ENCODE data around the gene RCAN2. TPM values are rescaled to one million over a fixed set of nuclear protein-coding genes. Genes with fewer than 3 reads are reported as not detected.

The RCAN2 gene
- total RNA-seq, 1 experiment from 2014 or later: 0.86 TPM

DNA sequence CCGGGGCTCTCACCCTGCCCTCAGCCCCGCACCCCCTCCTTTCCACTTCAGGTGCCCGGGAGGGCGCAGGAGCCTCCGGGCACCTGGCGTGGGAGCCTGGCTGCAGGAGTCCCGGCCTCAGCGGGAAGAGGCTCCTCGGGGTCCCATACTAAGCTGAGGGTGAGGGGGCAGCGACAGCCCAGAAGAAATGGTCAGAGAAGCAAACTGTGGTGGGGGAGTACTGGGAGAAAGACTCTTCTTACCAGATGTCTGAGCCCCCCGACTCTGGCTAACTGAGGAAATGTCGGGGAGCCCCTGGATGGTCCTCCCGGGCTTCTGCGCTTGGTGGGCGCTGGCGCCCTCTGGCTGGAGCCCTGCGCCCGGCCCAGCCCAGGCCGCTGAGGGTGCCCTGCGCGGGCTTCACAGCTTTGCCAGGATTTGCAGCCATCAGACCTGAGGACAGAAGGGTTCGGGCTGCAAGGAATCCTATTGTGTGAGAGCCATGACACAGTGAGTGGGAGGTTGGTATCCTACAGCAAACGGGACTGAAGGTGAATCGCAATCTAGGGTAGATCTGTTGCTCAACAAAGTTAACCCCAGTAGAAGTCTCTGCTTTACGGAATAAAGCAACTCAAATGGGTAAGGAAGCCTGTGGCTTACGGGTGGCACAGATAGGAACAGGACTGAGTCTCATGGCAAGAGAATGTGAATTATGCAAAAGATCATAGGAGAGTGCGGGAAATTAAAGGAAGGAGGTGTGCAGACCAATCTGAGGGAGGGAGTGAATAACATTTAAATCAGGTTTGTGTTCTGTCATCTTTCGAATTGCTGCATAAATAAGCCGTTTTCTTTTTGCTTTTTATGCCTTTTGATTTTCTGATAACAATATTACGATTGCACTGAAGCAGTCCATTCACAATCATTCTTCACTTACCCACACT, 639 bp upstream of the RCAN2 start:
- DNase-seq (ENCODE audit: low read depth): peak; percentile 20

DNA sequence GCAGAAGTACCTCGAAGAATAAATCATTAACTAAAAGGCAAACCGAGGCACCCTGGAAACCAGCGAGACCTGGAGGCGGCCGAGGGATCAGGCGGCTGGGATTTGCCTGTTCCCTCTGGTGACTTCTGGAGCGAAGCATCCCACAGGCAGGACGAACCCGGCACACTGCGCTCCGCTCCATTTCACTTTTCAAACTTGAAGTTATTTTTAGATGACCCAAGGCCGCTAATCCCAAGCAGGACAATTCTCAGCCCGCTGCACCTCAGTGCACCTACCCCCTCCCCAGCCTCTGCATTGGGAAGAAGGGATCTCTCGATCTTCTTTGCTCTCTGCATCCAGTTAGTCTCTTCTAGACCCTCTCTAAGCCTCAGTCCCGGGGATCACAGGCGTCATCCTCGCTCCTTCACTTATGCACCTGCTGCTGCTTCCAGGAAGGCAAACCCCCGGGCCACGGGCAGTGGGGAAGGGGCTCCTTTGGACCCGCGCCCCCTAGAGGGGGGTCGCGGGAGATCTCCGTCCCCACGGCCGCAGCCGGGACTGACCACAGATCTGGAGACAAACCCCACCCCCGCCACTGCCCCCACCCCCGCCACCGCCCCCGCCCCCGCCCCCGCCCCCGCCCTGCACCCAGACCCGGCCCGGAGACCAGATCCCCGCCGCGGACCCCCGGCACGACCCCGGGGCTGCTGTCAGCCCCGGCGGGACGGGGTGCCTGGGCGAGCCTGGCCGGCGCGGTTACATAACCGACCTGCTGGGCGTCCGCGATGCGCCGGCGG, 636 bp downstream of the RCAN2 start:
- no peak for DNase-seq (ENCODE audit: low read depth)

GRCh38 chr6:46486181-46486580, 5.1 kb downstream of the RCAN2 start:
- no peak for DNase-seq (ENCODE audit: low read depth)

DNA sequence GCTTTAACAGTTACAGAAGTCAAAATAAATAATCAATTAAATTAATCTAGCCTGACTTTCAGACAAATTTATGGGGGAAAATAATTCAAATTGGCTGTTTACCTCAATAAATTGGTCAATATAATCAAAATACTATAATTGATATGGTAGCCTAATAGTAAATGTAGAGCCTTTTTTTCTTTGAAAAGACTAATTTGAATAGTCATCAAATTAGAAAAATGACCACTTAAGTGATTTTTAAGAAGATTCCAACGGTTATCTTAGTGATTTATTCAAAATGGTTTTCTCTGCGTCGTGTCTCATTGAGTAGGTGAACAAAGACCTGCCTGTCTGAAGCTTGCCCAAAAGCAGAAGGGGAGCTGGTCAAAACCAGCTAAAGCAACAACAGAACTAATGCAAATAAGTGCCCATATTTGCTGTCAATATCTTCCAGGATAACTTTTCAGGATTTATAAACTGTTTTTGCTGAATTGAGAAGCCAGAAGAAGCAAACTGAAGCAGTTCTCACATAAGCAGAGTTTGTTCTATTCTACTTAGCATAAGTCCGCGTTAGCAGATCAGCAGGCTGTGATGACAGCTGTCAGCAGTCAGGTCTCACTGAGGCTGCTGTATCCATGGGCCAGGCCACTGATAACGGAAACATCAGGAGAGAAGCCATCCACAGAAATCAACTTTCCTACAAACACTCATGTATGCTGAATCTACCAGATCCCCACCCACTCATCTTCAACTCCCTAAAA, 7.0 kb downstream of the RCAN2 start:
- DNase-seq (ENCODE audit: low read depth): no peak

DNA sequence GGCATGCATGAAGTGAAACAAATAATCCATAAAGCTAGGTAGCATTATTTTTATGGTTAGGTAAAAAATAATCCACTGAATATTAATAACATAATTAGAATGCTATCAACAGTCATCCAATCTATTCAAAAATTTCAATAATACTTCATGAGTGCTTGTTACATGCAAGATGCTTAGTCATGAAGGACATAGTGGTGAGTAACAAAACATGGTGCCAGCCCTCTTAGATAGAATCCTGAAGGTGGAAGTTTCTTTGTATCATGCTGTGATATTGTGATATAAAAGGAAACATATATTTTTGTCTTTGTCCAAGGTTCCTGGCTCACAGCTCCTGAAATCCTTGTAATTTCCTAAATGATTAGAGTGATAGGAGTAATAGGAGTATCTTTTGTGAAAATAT, 14.9 kb downstream of the RCAN2 start:
- no peak for DNase-seq (ENCODE audit: low read depth)

DNA sequence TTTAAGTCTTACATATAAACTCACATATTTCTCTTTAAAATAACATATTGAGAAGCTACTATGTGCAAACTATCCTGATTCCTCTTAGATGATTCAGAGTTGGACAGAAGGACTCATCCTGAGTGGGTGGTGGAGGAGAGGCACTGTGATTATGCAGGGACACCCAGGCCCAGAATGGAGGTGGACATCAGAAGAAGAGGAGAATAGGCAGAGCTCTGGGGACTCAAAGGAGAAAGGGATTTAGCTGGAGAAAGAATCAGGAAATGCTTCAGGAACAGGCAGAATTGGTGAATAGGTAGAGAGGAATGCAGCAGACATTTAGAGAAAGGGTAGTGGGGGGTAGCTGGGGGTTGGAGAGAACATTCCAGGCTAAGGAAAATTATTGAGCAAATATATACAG, 17.4 kb downstream of the RCAN2 start:
- DNase-seq (ENCODE audit: low read depth): no peak

- DNase-seq (ENCODE audit: low read depth): no peak
Measured at GRCh38 chr6:46472243-46472642, 19.0 kb downstream of the RCAN2 start.

GRCh38 chr6:46469021-46469420, 22.2 kb downstream of the RCAN2 start:
- DNase-seq (ENCODE audit: low read depth): no peak

DNA sequence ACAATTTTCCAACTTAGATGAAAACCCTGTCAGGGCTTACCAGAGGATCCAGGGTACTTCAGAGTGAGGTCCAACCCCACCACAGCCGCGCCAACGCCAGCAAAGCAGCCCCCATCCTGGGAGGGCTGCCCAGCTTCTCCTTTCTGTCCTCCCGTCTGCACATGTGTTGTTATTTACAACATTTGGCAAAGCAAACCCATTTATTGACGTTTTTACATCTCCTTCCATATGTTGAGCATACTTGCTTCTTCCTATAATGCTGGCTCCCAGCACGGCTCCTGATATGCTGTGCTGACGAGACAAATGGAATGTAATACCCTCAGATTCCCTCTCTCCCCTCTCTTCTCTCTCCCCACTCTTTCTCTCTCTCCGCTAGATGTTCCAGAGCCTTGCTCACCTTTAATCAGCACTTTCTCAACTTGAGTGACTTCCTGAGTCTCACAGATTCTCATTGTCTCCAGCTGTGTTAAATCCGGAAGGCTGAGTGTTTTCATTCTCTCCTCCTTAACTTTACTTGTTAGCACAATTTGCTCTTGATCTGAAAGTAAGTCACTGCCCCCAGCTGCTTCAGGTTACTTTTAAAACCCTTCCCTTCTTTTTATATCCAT, 22.7 kb downstream of the RCAN2 start:
- DNase-seq (ENCODE audit: low read depth): no peak

GRCh38 chr6:46466570-46466969, 24.7 kb downstream of the RCAN2 start:
- DNase-seq (ENCODE audit: low read depth): no peak

DNA sequence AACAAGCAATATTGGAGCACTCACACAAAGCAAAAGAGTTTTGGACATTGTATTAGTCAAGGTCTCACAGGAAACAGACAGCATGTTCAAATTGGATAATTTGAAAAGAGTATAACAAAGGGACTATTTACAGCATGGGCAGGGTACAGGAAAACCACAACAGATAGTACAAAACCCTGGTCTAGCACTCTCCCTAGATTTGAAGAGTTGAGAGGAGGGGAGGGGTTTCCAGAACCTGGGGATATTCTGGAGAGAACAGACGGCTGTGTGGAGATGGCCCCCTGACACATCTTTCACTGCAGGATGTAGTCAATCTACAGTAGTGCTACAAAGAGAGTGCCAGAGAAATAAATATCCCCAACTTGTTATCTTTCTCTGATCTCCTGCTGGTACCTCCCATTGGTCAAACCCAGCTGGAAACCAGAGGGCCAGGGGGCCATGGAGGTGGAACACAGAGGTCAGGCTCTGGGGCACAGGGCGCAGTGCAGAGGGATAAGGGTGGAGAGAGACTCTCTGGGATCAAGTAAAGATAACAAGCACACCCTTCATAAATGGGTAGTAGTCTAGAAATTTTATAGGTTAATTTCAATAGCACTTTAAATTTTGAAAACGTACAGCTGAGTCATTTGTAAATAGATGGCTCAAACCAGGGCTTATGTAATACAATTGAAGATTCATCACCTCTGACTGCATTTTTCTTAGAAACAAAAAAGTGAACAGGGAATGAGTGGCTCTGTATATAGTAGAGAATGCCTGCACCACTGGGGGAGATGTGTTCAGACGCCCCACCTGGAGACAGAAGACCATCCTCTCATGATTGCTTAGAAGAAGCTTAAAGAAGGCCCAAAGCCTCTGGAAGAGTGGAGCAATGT, 25.7 kb downstream of the RCAN2 start:
- DNase-seq (ENCODE audit: low read depth): no peak

DNA sequence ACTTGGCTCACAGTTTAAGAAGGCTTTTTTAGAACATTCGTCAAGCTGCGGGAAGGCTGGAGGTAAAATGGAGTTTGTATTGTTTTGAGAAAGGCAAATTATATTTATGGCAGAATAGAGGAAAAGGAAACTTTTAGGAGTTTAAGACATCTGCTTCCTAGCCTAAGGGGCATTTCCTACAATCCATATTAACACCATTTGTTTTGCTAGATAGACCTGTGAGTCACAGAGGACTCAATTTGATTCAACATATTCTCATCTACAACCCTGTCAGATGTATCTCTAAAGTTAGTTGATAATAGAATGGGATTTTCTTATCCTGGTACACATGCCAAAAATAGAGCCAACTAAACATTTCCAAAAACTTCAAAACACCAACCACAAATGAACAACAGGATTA, 35.0 kb downstream of the RCAN2 start:
- no peak for DNase-seq (ENCODE audit: low read depth)

DNA sequence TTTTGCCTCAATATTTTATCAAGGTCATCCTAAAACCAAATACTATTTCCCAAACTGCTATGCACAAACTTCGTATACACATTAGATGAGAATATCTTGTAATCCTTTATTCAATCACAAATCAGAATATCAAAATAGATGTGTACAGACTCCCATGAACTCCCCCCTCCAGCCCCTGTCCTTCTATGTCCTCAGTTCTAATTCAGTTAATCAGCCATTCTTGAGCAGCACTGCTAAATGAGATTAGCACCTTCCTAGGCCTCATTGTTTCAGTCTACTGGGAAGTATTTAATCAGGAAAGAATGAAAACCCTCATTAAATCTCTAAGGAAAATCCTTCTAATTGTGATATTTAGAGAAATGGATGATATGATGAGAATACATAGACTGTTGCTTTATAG, 36.6 kb downstream of the RCAN2 start:
- DNase-seq (ENCODE audit: low read depth): no peak

DNA sequence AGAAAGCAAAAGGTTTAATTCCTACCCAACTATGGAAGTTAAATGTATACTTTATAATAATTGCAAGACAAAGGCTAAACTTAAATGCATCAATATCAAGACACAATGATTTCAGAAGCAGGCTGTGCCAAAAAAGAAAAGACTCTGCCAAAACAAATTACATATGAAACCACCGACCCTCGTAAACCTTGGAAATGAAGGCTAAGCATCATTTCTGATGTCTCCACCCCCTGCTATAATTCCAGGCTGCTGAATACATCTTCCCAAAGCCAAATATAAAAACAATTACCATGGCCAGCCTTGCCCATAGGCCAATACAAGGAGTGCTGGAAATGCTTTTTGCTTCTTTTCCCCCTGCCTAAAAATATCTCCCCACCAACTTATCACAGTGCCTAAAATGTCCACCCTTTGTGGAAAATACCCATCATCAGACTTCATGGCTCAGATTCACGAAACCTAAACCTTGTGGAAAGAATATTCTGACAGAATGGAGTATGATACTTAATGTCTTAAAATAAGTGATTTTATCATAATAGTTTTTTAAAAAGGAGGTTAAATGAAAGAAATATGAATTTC, 37.4 kb downstream of the RCAN2 start:
- DNase-seq (ENCODE audit: low read depth): peak; percentile 12

- DNase-seq (ENCODE audit: low read depth): peak; percentile 67
Measured at GRCh38 chr6:46453216-46453615, 38.0 kb downstream of the RCAN2 start.

GRCh38 chr6:46452312-46452917, 38.8 kb downstream of the RCAN2 start:
- no peak for DNase-seq (ENCODE audit: low read depth)

DNA sequence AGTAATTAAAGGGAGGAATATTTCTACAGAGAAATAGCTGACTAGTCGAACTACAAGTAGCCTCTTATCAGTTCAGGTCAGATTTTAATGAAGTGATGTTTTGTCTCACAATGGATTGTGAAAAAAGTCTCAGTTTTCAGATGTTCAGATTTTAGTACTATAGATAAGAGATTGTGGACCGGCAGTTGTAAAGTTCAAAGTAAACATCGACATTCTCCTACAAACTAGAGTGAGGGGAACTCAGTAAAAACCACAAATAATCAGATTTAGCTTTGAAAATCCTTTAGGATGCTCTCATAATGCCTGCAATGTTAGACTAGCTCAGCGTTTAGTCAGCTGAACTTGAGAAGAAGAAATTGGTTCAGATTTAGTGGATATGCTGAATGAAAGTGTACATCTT, 39.9 kb downstream of the RCAN2 start:
- no peak for DNase-seq (ENCODE audit: low read depth)

DNA sequence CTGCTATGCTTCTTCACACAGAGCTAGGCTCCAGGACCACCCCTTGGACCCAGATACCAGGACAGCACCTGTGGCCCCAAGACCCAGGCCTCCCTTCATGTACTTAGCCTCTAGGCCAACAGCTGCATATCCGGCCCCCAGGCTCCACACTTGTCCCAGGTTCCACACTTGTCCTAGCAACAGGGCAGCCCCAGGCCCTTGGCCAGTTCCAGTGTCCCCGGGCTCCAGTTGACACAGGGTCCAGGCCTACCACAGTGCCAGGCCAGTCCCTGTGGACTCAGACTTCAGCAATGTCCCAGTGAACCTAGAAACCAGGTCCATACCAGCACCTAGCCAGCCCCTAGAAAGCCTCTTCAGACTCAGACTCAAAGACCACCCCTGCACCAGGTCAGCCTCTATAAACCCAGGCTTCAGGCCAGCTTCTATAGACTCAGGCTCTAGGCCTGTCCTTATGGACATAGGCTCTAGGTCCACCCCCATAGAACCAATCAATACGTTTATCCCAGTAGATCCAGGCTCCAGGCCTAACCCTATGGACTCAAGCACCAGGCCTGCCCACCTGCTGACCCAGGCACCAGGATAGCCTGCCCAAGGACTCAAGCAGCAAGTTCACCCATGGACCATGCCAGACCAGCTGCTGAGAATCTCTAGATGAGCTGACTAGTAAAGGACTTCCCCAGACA, 46.3 kb downstream of the RCAN2 start:
- no peak for DNase-seq (ENCODE audit: low read depth)

DNA sequence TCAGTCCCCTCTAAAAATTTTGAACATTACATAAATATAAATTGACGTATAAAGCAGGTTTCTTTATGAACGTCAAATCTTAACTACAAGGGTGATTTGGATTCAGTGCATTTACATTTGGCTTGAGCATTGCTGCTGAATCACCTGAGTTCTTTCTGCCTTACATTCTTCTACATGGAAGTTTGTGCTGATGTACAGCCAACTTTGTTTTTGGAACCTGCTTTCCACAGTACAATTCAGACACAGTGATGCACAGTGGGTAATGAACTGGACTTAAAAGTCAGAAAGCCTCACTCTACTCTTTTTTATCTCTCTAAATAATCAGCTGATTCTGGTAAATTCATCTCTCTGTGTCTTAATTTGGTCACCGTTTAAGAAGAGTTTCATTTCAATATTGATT, 47.6 kb downstream of the RCAN2 start:
- DNase-seq (ENCODE audit: low read depth): no peak

Data from LHCN-M2 (cell line).